HTR-8/SVneo (cell line): ENCODE results near the gene TCN1.
"Not testable (repeated sequence)": the region's sequence is repeated elsewhere in the genome, so short reads cannot be mapped to it uniquely, and the experiment has no call there.

Experiments used
- DNase-seq: peaks from one replicate; pipeline ENCODE4 v3.0.0; 2011; ENCODE audit warnings: low spot score, mixed read lengths; ENCODE audit not compliant: insufficient read length
- FAIRE-seq: peaks from 2 replicates; lab custom pipeline; 2011; peaks lifted over from hg19 to GRCh38; lab: Jason Lieb, UNC

TCN1 gene, protein sequence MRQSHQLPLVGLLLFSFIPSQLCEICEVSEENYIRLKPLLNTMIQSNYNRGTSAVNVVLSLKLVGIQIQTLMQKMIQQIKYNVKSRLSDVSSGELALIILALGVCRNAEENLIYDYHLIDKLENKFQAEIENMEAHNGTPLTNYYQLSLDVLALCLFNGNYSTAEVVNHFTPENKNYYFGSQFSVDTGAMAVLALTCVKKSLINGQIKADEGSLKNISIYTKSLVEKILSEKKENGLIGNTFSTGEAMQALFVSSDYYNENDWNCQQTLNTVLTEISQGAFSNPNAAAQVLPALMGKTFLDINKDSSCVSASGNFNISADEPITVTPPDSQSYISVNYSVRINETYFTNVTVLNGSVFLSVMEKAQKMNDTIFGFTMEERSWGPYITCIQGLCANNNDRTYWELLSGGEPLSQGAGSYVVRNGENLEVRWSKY

DNA sequence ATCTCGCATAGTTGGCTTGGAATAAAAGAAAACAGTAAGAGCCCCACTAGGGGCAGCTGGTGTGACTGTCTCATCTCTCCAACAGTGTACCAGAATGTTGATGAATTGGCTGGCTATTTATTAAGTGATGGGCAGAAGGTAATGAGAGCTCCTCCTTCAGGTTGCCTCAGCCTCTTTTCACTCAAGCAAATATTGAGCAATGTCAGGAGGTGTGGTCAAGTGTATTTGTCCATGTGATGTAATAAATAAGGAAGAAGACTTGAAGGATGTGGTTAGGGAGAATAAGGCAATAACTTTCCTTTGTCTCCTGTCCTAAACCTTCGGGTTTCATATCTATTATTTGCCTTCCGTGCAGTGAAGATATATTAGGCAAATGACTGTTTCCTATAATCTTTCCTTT is at the start of gene TCN1:
Gene TCN1 (minus strand): TSS at position 91 of the 400 bp plus-strand sequence. CDS start 17 bp downstream, at position 74.
- FAIRE-seq (no peak), DNase-seq (no peak)

DNA sequence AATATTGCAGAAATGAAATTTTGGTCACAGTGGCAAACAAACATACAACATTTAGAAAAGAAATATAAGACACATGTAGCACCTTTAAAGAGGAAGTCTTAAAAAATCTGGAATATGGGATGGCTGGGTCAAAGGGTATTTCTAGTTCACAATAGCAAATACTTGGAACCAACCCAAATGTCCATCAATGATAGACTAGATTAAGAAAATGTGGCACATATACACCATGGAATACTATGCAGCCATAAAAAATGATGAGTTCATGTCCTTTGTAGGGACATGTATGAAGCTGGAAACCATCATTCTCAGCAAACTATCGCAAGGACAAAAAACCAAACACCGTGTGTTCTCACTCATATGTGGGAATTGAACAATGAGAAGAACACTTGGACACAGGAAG is 37.3 kb upstream of the TCN1 start:
- DNase-seq, FAIRE-seq: not testable (repeated sequence)

DNA sequence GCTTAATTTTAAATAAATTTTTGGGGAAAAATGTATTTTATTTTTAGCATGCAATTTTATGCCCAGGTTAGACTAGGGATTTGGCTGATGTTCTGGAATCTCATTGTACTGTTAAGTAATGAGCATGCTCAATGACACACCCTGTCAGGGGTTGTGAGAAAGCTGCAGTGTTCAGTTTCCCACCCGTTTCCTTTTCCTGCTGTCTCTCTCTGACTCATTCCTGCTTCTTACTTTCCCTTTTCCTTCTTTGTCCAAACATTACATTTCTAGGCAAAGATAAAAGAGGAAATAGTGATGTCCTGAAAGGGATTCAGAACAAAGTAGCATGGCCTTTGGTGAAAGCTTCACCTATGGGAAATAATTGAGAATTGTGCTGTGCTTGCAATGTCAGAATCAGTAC is 35.0 kb upstream of the TCN1 start:
- FAIRE-seq = no peak
- DNase-seq = no peak

DNA sequence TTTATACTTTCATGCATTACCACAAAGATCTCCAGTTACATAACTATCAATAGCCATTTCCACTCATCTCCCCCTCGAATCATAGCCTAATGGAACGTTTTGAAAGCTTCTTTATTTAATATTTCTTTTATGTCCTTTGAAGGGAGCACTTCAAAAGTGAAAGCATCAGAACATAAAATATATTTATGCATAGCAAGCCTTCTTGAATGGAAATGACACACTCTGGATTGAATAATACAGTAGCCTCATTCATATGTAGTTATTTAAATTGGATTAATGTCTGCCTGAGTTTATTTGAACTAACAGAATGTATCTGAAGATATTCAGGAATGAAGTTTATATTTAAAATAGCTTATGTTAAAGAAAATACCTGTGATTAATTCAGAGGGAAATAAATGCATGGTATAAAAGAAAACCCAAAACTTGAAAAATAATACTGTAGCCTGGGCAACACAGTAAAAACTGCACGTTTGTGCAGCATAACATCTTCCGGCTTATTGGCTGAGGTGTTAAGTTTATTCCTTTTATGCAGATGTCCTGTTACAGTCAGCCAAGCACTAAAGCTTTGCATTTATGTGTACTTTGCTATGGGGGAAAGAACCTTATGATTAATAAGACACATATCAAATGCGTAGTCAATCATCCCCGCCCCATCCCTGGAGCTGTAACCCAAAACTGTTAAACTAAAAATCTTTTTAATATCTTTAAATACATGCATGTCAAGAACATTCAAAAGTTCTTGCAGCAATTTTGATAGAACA is 34.3 kb upstream of the TCN1 start:
- DNase-seq (no peak), FAIRE-seq (no peak)

DNA sequence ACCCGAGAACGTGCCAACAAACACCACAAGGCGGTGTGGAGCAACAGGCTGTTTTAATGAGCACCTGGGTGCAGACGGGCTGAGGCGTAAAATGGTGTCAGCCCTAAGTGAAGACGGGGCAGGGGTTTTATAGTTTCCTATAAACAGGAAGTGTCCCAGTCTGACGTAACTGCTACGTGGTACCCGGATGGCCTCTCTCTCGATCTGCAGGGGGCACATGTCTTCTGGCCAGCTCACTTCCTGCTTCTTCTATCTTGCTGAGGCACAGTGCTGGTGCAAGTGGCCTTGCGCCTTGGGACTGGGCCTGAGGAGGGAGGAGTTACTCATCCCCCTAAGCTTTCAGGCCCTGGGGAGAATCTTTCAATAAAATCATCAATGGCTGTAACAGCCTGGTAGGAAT is 33.2 kb upstream of the TCN1 start:
- no peak for DNase-seq
- FAIRE-seq = no peak

DNA sequence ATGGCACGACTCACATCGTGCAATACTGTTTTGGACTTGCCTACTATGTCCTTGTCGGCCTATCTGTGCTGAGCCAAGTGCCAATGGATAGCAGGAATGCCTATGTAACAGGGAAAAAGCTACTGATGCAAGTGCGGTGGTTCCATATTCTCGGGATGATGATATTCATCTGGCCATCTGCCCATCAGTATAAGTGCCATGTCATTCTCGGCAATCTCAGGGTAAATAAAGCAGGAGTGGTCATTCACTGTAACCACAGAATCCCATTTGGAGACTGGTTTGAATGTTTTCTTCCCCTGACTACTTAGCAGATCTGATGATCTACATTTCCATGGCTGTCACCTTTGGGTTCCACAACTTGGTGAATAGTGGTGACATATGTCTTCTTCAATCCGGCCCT is 32.4 kb upstream of the TCN1 start:
- DNase-seq (no peak), FAIRE-seq (no peak)

DNA sequence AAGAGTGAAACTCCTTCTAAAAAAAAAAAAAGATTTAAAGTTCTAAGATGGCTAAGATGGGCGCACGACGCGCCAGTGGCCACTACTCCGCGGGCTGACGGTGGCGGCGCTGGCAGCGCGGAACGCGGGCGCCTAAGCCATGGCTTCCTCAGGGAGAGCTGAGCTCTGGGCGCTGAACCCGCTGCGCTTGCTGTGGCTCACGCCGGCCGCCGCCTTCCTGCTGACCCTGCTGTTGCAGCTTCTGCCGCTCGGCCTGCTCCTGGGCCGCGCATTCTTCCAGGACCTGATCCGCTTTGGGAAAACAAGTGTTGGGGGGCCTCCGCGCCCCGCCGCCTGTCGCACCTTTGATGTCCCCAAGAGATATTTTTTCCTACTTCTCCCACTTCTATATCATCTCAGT is 31.8 kb upstream of the TCN1 start:
- DNase-seq = no peak
- FAIRE-seq = no peak

DNA sequence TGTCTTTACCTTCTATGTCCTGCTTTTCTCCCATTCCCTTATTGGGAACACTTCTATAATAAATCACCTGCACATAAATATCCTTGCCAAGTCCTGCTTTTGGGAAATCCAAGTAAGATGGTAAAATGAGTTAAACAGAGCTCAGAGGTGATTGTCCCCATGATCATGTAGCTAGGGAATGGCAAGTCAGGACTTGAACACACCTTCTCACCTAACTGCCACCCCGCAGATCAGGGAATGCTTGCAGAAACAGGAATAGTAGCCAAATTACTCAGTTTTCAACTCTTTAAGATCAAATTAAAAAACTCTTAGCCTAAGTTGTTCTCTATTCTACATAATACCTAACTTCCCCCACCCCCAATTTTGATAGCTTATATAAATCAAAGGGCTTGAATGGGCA is 28.3 kb upstream of the TCN1 start:
- FAIRE-seq (no peak), DNase-seq (no peak)

DNA sequence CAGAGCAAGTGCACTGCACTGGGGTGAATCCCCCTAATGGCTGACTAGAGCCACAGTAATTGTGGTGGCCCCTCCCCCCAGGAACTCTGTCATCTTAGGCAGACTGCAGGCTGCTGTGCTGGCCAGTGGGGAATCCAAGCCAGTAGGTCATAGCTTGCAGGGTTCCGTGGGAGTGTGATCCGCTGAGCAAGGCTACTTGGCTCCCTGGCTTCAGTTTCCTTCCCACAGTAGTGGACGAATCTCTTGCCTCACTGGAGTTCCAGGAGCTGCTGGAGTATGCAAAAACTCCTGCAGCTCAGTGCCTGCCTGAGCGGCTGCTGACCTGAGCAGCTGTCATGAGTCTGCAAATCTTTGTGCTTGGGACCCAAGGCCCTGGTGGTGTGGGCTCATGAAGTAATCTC is 25.5 kb upstream of the TCN1 start:
- FAIRE-seq (no peak), DNase-seq (no peak)

DNA sequence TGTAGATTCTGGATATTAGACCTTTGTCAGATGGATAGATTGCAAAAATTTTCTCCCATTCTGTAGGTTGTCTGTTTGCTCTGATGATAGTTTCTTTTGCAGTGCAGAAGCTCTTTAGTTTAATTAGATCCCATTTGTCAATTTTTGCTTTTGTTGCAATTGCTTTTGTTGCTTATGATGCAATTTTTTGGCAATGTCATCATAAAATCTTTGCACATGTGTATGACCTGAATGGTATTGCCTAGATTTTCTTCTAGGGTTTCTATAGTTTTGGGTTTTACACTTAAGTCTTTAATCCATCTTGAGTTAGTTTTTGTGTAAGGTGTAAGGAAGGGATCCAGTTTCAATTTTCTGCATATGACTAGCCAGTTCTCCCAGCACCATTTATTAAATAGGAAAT is 20.9 kb upstream of the TCN1 start:
- FAIRE-seq = not testable (repeated sequence)

DNA sequence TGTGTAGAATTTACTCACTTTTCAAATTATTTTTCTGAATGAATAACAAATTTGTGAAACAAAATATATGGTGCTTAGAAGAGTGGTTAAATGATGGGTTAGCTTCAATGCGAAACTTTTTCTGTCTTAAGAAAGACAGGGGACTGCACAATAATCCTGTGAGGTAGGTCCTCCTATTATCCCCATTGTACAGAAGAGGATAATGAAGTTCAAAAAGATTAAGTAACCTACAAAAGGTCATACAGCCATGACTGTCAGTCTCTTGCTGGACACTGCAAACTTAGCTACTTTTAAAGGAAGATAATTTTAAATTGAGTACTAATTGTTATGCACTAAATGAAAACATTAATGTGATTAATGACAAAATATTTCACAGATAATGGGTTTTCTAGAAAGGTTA is 17.3 kb upstream of the TCN1 start:
- DNase-seq = no peak
- FAIRE-seq = no peak

More for the DNA sequence above, 20.9 kb upstream of the TCN1 start:
- not testable (repeated sequence) for DNase-seq

DNA sequence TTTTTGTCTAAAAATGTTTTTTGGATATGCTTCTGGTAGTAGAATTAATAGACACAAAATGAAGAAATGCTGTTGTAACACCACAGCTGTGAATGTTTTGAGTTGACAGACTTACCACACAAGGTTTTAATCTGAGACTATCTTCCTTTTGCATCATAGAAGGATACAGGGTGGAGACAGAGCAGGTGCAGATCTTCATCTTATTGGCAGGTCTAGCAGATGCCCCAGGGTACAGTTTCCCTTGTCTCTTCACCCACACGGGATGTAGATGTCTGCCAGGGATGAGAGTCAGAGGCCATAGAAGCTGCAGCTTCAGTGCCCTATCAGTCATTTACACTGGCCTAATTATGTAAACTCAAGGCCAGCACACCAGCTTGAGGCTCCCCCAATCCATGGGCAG is 13.3 kb upstream of the TCN1 start:
- FAIRE-seq (no peak), DNase-seq (no peak)

DNA sequence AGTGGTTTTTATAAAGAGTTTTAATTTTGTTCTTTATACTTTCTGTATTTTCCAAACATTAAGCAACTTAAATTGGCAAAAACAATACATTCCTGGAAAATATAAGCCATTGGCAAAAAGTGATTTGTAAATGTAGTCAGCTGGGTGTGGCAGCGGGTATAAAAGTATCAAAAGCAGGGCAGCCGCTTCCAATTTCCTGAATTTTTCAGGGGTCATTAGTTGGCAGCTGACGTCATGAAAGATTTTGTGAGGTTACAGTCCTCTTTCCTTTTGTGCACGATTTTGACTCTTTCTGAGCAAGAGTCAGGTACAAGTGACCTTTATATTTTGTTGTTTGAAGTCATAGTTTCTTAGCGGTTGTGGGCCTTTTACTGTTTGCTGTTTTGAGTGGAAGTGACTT is 12.3 kb upstream of the TCN1 start, which contains the start of gene OOSP3:
Gene OOSP3 (plus strand): TSS at position 208 of the 400 bp plus-strand sequence. CDS start 27 bp downstream, at position 235.
- DNase-seq (no peak), FAIRE-seq (no peak)

DNA sequence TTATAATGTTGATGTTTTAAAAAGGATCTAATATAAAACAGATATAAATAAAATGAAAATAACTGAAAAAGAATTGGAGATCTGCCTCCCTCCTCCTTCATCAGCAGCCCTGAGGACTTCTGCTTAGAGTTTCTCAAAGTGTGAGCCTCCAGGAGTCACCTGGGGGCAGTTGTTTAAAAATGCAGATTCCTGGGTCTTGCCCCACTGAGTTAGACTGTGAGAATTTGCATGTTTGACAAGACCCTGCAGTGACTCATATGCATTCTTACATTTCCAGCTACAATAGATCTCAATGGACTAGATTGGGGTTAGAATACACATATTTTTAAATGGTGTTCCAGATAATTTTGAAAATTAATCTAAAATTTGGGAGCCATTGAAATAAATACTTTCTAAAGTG is 11.5 kb upstream of the TCN1 start:
- DNase-seq = no peak

DNA sequence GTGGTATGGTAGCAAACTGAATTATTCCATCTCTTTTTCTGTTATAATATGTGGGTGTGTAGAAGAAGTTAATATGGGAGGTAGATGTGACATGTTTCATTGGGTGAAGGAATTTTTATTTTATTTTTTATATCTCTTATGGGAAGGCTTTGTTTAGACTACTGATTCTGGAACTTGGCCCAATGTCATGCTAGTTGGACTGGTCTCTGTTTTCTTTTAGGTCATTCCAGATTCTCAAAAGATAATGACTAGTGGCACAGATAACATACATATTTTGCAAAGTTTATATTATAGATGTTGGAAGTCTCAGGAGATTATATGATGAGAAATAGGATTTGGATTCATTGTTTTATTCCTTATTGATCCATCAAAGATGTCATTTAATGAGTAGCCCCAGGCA is 11.0 kb upstream of the TCN1 start:
- FAIRE-seq = no peak

More for the DNA sequence above, 11.5 kb upstream of the TCN1 start:
- no peak for FAIRE-seq

DNA sequence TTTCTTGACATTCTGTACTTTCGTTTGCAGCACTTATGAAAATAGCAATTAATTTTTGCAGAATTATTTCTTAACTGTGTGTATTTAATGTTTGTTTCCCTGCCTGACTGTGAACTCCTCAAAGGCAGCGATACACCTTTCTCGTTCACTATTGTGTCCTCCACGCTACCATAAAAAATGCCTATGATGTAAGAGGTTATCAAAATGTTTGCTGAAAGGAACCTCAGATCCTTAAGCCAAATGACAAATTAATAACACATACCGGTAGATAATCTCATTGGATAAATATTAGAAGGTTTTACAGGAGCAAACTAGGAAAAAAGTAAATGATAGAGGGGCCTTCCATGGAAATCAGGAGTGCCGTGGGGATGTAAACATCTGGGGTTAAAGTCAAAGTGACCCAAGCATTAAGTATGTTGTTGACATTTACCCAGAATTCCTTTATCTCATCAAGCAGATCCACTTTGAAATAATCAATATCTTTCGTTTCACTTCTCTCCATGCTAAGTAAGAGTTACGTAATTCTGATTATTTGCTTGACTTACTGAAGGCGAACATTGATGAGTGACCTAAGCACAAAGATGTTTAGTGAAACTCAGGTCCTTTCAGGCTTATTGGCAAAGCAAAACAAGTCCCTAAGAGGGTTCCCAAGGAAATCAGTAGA is 9.7 kb upstream of the TCN1 start:
- DNase-seq (no peak), FAIRE-seq (no peak)

More for the DNA sequence above, 11.0 kb upstream of the TCN1 start:
- DNase-seq = no peak

DNA sequence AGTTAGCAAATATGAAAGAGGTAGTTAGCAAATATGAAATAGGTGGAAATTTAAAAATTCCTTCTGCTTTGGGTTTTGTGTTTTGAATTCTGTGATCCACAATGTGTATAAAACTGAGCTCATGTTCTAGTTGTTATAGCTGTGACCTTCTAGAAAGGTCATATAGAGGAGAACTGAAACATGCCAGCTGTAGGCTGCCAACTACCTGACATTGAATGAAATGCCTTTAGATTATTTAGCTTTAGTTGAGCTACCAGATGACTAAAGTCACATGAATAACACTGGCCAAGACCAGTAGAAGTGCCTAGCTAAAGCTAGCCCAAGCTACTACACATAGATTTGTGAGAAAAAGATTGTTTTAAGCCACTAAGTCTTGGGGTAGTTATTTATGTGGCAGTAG is 5.8 kb upstream of the TCN1 start:
- FAIRE-seq (no peak), DNase-seq (no peak)

DNA sequence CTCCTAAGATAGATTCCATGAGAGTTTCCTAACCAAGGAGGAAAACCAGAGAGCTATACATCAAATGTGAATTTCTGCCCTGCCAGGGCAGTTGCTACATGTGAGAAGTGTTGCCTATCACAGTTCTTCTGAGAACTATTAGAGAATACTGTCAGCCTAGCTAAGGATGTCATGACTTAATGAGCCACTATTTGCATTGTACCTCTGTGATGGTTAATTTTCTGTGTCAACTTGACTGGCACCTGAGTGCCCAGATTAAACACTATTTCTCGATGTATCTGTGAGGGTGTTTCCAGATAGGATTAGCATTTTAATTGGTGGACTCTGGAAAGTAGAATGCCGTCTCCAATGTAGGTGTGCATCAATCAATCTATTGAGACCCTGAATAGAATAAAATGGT is 1.7 kb upstream of the TCN1 start:
- DNase-seq (no peak), FAIRE-seq (no peak)

DNA sequence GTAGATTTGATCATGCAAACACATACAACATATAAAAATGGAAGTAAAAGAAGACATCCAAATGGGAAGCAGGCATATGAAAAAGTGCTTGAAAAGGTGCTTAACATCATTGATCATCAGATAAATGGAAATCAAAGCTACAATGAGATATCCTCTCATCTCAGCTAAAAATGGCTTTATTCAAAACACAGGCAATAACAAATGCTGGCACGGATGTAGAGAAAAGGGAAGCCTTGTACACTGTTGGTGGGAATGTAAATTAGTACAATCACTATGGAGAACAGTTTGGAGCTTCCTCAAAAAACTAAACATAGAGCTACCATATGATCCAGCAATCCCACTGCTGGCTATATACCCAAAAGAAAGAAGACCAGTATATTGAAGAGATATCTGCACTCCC is 549 bp upstream of the TCN1 start:
- FAIRE-seq = no peak
- DNase-seq = no peak

DNA sequence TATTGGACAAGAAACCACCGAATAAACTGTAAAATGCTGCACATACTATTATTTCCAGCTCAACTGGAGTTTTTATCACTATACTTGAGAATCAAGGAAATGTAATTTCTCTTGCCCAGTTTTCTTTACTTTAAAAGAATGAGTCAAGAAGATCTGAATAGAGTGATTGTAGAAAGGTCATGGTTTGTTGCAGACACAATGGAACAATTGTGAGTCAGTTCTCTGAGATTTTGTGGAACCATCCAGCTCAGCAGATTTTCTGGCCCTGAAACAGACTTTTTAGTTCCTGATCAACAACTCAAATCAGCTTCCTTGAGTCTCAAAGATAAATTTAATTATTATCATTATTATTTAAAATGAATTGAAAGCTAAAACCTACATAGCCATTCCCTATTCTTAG is 1.3 kb downstream of the TCN1 start:
- FAIRE-seq = no peak

DNA sequence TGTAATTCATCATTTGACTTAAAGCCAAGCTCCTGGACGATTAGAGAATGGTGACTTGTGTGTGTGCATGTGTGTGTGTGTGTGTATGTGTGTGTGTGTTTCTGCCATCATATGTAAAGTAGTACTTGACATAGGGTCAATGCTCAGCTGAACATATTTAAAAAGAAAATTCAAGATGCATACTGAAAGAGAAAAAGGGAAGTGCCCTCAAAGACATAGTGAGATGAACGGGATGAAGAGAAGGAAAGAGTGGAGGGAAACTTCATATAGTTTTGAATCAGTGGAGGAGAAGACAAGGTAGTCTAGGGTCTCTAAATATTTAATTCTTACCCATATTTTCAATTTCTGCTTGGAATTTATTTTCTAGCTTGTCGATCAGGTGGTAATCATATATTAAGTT is 4.0 kb downstream of the TCN1 start:
- peak; percentile 13 for FAIRE-seq
- no peak for DNase-seq

More for the DNA sequence above, 1.3 kb downstream of the TCN1 start:
- DNase-seq = no peak
